CD4-positive, alpha-beta T cell treated with Interleukin-21 for 1 hour (primary cell): ENCODE measurements around the gene LRRC73.
"Not testable (repeated sequence)": the region's sequence is repeated elsewhere in the genome, so short reads cannot be mapped to it uniquely, and the experiment has no call there.

Source experiments
- DNase-seq: peaks from one replicate; pipeline ENCODE4 v3.0.0-alpha.2; 2020

LRRC73 gene

GRCh38 chr6:43459535-43459934 lies 50.6 kb downstream of the LRRC73 start:
- DNase-seq, result no peak

DNA sequence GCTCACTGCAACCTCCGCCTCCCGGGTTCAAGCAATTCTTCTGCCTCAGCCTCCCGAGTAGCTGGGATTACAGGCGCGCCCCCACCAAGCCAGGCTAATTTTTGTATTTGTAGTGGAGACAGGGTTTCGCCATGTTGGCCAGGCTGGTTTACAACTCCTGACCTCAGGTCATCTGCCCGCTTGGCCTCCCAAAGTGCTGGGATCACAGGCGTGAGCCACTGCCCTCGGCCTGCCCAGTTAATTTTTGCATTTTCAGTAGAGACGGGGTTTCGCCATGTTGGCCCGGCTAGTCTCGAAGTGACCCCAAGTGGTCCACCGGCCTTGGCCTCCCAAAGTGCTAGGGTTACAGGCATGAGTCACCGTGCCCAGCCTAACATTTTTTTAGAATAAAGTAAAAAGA lies 52.0 kb downstream of the LRRC73 start:
- DNase-seq, result not testable (repeated sequence)

DNA sequence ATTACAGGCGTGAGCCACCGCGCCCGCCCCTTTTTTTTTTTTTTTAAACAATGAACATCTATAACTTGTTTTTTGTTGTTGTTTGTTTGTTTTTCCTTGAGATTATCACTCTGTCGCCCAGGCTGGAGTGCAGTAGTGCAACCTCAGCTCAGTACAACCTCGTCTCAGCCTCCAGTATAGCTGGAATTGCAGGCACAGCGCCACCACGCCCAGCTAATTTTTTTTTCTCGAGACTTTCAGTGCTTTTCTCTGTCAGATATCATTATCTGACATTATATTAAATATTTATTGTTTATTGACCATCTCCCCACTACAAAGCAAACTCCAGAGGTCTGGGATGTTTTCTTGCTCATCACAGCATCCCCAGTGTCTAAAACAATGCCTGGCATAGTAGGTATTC lies 52.5 kb downstream of the LRRC73 start:
- no peak for DNase-seq
